Measurements from ENCODE around the gene PIK3AP1. TPM values are rescaled to one million over a fixed set of nuclear protein-coding genes. Genes with fewer than 3 reads are reported as not detected.

The PIK3AP1 gene
- total RNA-seq, 1 experiment from 2014 or later: 1.6 TPM

- no peak overlapping the region for H3K4me3 Mint-ChIP-seq (ENCODE audit: unreplicated experiment)
- H3K9me3 Mint-ChIP-seq (ENCODE audit: unreplicated experiment): no peaks in the 10 kb centered on the region
- BruUV-seq (replicated peaks): no TSS peak
- POLR2A ChIA-PET: no interaction called here
- no peaks in the 10 kb centered on the region for H3K9me3 ChIP-seq
- no peak overlapping the region for H3K27ac Mint-ChIP-seq (ENCODE audit: unreplicated experiment)
- CTCF ChIA-PET: no interaction called here
- H3K4me3 ChIP-seq (ENCODE audit: low read depth, low read length): no peak overlapping the region
- H3K27me3 Mint-ChIP-seq (ENCODE audit: insufficient read depth, unreplicated experiment): no peaks in the 10 kb centered on the region
- H3K27me3 ChIP-seq (replicated peaks; ENCODE audit: control insufficient read depth, insufficient read depth, low read length): no peaks in the 10 kb centered on the region
- intact Hi-C loops (cut with micrococcal nuclease; ENCODE audit: unreplicated experiment): loop anchor here (10.0 kb wide), 1 partner anchor 250 kb away; no protein-coding TSS in a partner anchor
- H3K4me1 ChIP-seq: peaks cover 4% of the 10 kb centered on the region; the same call in 1 of the 2 replicates
- H3K36me3 ChIP-seq (ENCODE audit: control insufficient read depth, insufficient read depth, low read length): no peaks in the 10 kb centered on the region
- DNase-seq: no peak
- no peaks in the 10 kb centered on the region for H3K36me3 Mint-ChIP-seq (ENCODE audit: insufficient read depth, unreplicated experiment)
- no peak for TF ChIP-seq CTCF (IDR thresholded peaks at IDR 0.05; ENCODE audit: insufficient read depth in 1 of 2, low read depth in 1 of 2, low read length in 1 of 2, severe bottlenecking in 1 of 2, unreplicated experiment in 1 of 2)
- peaks cover 6% of the 10 kb centered on the region for H3K4me1 Mint-ChIP-seq (ENCODE audit: low read depth, unreplicated experiment)
These were observed 75.1 kb downstream of the PIK3AP1 start for GRCh38 chr10:96645191-96645721.

GRCh38 chr10:96643920-96644319, 76.4 kb downstream of the PIK3AP1 start:
- H3K36me3 ChIP-seq (ENCODE audit: control insufficient read depth, insufficient read depth, low read length): no peaks in the 10 kb centered on the region
- peaks cover 6% of the 10 kb centered on the region for H3K4me1 Mint-ChIP-seq (ENCODE audit: low read depth, unreplicated experiment)
- H3K4me3 ChIP-seq (ENCODE audit: low read depth, low read length): no peak overlapping the region
- no peak overlapping the region for H3K4me3 Mint-ChIP-seq (ENCODE audit: unreplicated experiment)
- no peaks in the 10 kb centered on the region for H3K36me3 Mint-ChIP-seq (ENCODE audit: insufficient read depth, unreplicated experiment)
- intact Hi-C loops (cut with micrococcal nuclease; ENCODE audit: unreplicated experiment): loop anchor here (10.0 kb wide), 1 partner anchor 249 kb away; no protein-coding TSS in a partner anchor
- BruUV-seq (replicated peaks): no TSS peak
- no peak for DNase-seq
- ChIA-PET POLR2A (no interaction called here), CTCF (no interaction called here)
- TF ChIP-seq CTCF (IDR thresholded peaks at IDR 0.05; ENCODE audit: insufficient read depth in 1 of 2, low read depth in 1 of 2, low read length in 1 of 2, severe bottlenecking in 1 of 2, unreplicated experiment in 1 of 2): no peak
- no peaks in the 10 kb centered on the region for H3K27me3 Mint-ChIP-seq (ENCODE audit: insufficient read depth, unreplicated experiment)
- no peaks in the 10 kb centered on the region for H3K9me3 Mint-ChIP-seq (ENCODE audit: unreplicated experiment)
- peaks cover 4% of the 10 kb centered on the region; the same call in 1 of the 2 replicates for H3K4me1 ChIP-seq
- no peak overlapping the region for H3K27ac Mint-ChIP-seq (ENCODE audit: unreplicated experiment)
- no peaks in the 10 kb centered on the region for H3K9me3 ChIP-seq
- H3K27me3 ChIP-seq (replicated peaks; ENCODE audit: control insufficient read depth, insufficient read depth, low read length): no peaks in the 10 kb centered on the region; the same call in 1 of the 2 replicates

- intact Hi-C loops (cut with micrococcal nuclease; ENCODE audit: unreplicated experiment): loop anchor here (10.0 kb wide), 1 partner anchor 248 kb away; no protein-coding TSS in a partner anchor
- Histone ChIP-seq H3K9me3 (no peaks in the 10 kb centered on the region), H3K4me1 (peaks cover 7% of the 10 kb centered on the region), H3K36me3 (ENCODE audit: control insufficient read depth, insufficient read depth, low read length) (no peaks in the 10 kb centered on the region), H3K4me3 (ENCODE audit: low read depth, low read length) (no peak overlapping the region), H3K27me3 (replicated peaks; ENCODE audit: control insufficient read depth, insufficient read depth, low read length) (no peaks in the 10 kb centered on the region; the same call in 1 of the 2 replicates)
- Mint-ChIP-seq H3K27ac (ENCODE audit: unreplicated experiment) (no peak overlapping the region), H3K27me3 (ENCODE audit: insufficient read depth, unreplicated experiment) (no peaks in the 10 kb centered on the region), H3K9me3 (ENCODE audit: unreplicated experiment) (no peaks in the 10 kb centered on the region), H3K4me3 (ENCODE audit: unreplicated experiment) (no peak overlapping the region), H3K36me3 (ENCODE audit: insufficient read depth, unreplicated experiment) (no peaks in the 10 kb centered on the region), H3K4me1 (ENCODE audit: low read depth, unreplicated experiment) (peaks cover 7% of the 10 kb centered on the region)
- peak; percentile 39 to 54 for TF ChIP-seq CTCF (IDR thresholded peaks at IDR 0.05; ENCODE audit: insufficient read depth in 1 of 2, low read depth in 1 of 2, low read length in 1 of 2, severe bottlenecking in 1 of 2, unreplicated experiment in 1 of 2)
- peak; percentile 67 to 78 for DNase-seq
- ChIA-PET CTCF (interaction anchor here (0.6 kb wide), 1 partner anchor 56 kb away, joined by 3 read pairs; no protein-coding TSS in a partner anchor), POLR2A (no interaction called here)
- BruUV-seq (replicated peaks): no TSS peak
These were observed 77.3 kb downstream of the PIK3AP1 start for GRCh38 chr10:96642973-96643372.

Data from Caco-2 (cell line).